Cardiac muscle cell (in vitro differentiated cells and primary cell): ENCODE measurements around the gene COG4. TPM values are rescaled to one million over a fixed set of nuclear protein-coding genes. Genes with fewer than 3 reads are reported as not detected.

Source experiments
- DNase-seq, 2 donors: peaks; one replicate each; pipeline versions ENCODE4 v3.0.0 to v3.0.0-alpha.2; 2010 to 2017; ENCODE audit warnings: low read depth in 1 of 2, low spot score in 1 of 2
- H3K27ac ChIP-seq: fragments of 200-600 bp; sonication (generic); 2 replicates; pipeline ENCODE4 v1.5.1; 2016
- H3K27me3 ChIP-seq: fragments of 200-600 bp; sonication (generic); 2 replicates; pipeline ENCODE4 v1.6.0; 2016; ENCODE audit warnings: control low read depth
- H3K36me3 ChIP-seq: fragments of 200-600 bp; sonication (generic); 2 replicates; pipeline ENCODE4 v1.5.1; 2016; ENCODE audit warnings: control low read depth
- H3K4me1 ChIP-seq: fragments of 200-600 bp; sonication (generic); 2 replicates; pipeline ENCODE4 v1.8.1; 2017; ENCODE audit warnings: low read depth, mild to moderate bottlenecking, mixed run types
- H3K4me3 ChIP-seq: fragments of 200-600 bp; sonication (generic); 2 replicates; pipeline ENCODE4 v1.5.1; 2016; ENCODE audit warnings: mild to moderate bottlenecking
- H3K9me3 ChIP-seq: fragments of 200-600 bp; sonication (generic); 2 replicates; pipeline ENCODE4 v1.5.1; 2017; ENCODE audit warnings: low read depth, mild to moderate bottlenecking, control low read depth
- CTCF ChIP-seq: IDR thresholded peaks from 2 replicates; pipeline ENCODE4 v1.5.1; 2012; ENCODE audit warnings: low read depth, mild to moderate bottlenecking, low read length
- polyA plus RNA-seq: library from polyadenylated mRNA; unstranded; fragments of >200 nt; fragmentation: Nextera tagmentation; extraction: Ambion mirVana; gene quantifications from 2 replicates; pipeline ENCODE4 v1.2.1, GENCODE V29; 2016
- total RNA-seq: library from RNA; depleted of rRNA; stranded (reverse); fragments of >200 nt; gene quantifications from 2 replicates; pipeline ENCODE4 v1.2.3, GENCODE V29; 2016

COG4 gene
- total and polyA plus RNA-seq, 2 experiments from 2014 or later, result 67.6 to 77.3 TPM

DNA sequence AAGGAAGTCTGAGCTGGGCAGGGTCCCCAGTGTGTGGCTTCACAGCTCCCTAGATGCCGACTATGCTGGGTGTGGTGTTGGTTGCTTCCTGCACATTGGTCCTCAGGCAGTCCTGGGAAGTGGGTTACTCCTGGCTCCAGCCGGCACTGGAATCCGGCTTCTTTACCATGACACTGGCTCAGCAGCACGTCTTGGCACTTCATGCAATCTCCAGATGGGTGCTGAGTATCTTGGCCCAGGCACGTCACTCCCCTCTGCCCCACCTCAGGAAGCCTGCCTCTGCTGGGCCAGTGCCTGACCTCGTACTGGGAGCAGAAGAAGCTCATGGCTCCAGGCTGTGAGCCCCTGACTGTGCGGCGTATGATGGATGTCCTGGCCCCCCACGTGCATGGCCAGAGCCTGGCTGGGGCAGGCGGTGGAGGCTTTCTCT, 44.4 kb downstream of the COG4 start:
- DNase-seq, result peak in 1 of 2 donors; percentile 9
- no peak overlapping the region for H3K27ac ChIP-seq
- no peak for TF ChIP-seq CTCF

DNA sequence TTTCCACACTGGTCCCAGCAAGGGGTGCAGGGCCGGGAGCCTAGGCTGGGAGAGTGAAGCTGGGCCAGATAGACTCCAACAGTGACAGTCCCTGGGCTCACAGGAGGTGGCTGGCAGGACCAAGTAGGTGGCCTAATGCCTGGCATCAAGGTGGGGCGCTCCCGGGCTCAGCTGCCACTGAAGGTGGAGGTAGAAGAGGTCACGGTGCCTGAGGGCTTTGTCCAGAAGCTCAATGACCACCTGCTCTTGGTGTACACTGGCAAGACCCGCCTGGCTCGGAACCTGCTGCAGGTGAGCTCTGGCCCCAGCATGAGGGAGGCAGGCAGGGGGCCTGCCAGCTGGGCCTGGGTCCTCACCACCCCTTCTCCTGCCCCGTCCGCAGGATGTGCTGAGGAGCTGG, 45.2 kb downstream of the COG4 start:
- H3K36me3 ChIP-seq, result peaks cover 10% of the 10 kb centered on the region
- H3K4me3 ChIP-seq, result no peak overlapping the region
- H3K9me3 ChIP-seq, result no peaks in the 10 kb centered on the region
- no peak for TF ChIP-seq CTCF
- DNase-seq, result no peak
- no peak overlapping the region for H3K27ac ChIP-seq
- H3K27me3 ChIP-seq, result no peaks in the 10 kb centered on the region
- H3K4me1 ChIP-seq, result no peaks in the 10 kb centered on the region

More for the DNA sequence above, 44.4 kb downstream of the COG4 start:
- peaks cover 16% of the 10 kb centered on the region for H3K36me3 ChIP-seq
- no peaks in the 10 kb centered on the region for H3K9me3 ChIP-seq
- H3K4me1 ChIP-seq, result no peaks in the 10 kb centered on the region
- no peak overlapping the region for H3K4me3 ChIP-seq
- H3K27me3 ChIP-seq, result no peaks in the 10 kb centered on the region

DNA sequence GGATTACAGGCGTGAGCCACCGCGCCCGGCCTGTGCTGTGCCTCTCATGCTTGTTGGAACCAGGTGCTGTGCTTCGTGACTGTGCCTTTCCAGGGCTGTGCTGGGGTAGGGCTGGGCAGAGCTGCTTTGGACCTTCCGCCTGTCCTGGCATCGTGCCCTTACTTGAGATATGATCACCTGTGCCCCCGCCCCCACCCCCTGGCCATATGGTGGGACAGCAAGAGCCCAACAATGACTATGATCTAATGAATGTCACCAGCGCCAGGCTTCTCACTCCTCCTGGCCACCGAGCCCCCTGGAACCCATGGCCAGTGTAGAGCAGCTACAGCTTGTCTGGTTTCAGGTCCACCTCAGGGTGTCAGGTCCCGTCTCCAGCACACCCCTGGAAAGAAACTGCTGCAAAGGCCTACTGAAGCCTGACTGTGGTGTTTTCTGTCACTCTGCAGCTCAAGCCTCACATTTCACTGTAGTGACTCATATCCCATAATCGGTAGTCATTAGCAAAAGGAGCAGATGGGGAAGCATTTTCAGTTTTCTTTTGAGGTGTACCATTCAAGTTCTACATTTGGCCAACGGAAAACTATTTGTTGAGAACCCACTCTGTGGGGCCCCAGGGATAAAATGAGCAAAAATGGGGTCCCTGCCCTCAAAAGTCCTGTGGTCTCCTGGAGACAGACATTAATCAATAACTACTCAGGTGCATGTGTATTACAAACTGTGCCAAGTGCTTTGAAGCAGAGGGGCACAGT, 46.9 kb downstream of the COG4 start:
- H3K4me3 ChIP-seq, result no peak overlapping the region
- no peaks in the 10 kb centered on the region for H3K9me3 ChIP-seq
- no peaks in the 10 kb centered on the region for H3K27me3 ChIP-seq
- TF ChIP-seq CTCF, result no peak
- peak in 1 of 2 donors; percentile 67 for DNase-seq
- H3K36me3 ChIP-seq, result peaks cover 7% of the 10 kb centered on the region
- no peaks in the 10 kb centered on the region for H3K4me1 ChIP-seq
- no peak overlapping the region for H3K27ac ChIP-seq

DNA sequence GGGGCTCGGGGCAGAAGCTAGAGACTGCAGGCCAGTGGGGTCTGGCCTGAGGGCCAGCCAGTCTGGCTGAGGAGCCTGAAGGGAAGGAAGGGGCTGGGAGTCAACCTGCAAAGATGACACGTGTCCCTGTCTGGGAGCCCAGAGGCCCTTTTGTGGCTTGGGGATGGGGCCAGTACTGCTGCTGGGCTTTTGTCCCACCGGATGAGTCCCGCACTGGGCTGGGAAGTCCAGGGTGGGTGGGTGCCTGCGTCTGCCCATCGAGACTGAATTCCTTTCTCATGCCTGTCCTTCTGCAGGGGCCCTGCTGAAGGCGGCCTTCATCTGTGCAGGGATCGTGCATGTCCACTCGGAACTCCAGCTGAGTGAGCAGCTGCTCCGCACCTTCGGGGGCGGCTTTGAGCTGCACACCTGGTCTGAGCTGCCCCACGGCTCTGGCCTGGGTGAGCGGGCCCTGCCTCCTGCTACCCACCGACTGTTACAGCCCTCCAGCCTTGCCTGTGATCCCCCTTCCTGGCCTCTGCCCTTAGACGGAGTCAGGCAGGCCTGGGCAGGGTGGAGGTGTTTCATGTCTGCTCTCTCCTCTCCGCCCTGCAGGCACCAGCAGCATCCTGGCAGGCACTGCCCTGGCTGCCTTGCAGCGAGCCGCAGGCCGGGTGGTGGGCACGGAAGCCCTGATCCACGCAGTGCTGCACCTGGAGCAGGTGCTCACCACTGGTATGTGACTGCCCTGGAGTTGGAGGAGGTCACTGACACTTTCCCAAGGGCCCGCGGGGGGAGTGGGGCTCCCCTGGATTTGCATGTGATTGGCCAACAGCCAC, 48.1 kb downstream of the COG4 start:
- Histone ChIP-seq H3K27me3 (no peaks in the 10 kb centered on the region), H3K36me3 (peaks cover 7% of the 10 kb centered on the region)
- DNase-seq, result no peak

More for the DNA sequence above, 48.1 kb downstream of the COG4 start:
- H3K9me3 ChIP-seq, result no peaks in the 10 kb centered on the region
- H3K4me3 ChIP-seq, result no peak overlapping the region
- H3K4me1 ChIP-seq, result no peaks in the 10 kb centered on the region
- no peak for TF ChIP-seq CTCF
- no peak overlapping the region for H3K27ac ChIP-seq
